ENCODE results near the gene KCNIP1.

Gene KCNIP1

GRCh38 chr5:170731052-170731451 is 227.2 kb downstream of the KCNIP1 start:
- H4K8ac ChIP-seq (ENCODE audit: low read depth, low read length), result no peak overlapping the region
- no peaks in the 10 kb centered on the region for H3K79me1 ChIP-seq (ENCODE audit: low read length)
- no peaks in the 10 kb centered on the region for H3K4me1 ChIP-seq (ENCODE audit: control insufficient read depth in 1 of 2, insufficient read depth in 2 of 2, low read length in 2 of 2)
- H2BK5ac ChIP-seq (ENCODE audit: low read depth, low read length, poor library complexity), result no peak overlapping the region
- no peak overlapping the region for H3K4me3 ChIP-seq (ENCODE audit: low read depth, low read length)
- no peak overlapping the region for H2BK120ac ChIP-seq (ENCODE audit: insufficient read depth, low read length, poor library complexity)
- no peak overlapping the region for H3K23ac ChIP-seq (ENCODE audit: low read length)
- H3K9ac ChIP-seq (ENCODE audit: low read length), result no peak overlapping the region
- H2BK12ac ChIP-seq (ENCODE audit: low read length), result no peak overlapping the region
- H2AK5ac ChIP-seq (ENCODE audit: low read length), result no peak overlapping the region
- no peak overlapping the region for H2AFZ ChIP-seq (ENCODE audit: insufficient read depth, low read length, poor library complexity)
- H3K4me2 ChIP-seq (ENCODE audit: low read length), result no peak overlapping the region
- H4K12ac ChIP-seq (ENCODE audit: low read depth, low read length), result no peak overlapping the region
- DNase-seq, result peak in 1 of 2 donors; percentile 14
- no peaks in the 10 kb centered on the region for H3K27me3 ChIP-seq (ENCODE audit: insufficient read depth, low read length)
- peaks cover 4% of the 10 kb centered on the region for H3K9me3 ChIP-seq (ENCODE audit: insufficient read depth, low read depth, low read length)
- H3K36me3 ChIP-seq (ENCODE audit: control insufficient read depth in 1 of 2, insufficient read depth in 2 of 2, low read length in 2 of 2), result no peaks in the 10 kb centered on the region
- H3K18ac ChIP-seq (ENCODE audit: low read length), result no peak overlapping the region
- H4K91ac ChIP-seq (ENCODE audit: low read depth, low read length), result no peak overlapping the region
- no peak overlapping the region for H3K14ac ChIP-seq (ENCODE audit: low read length)
- H3K4ac ChIP-seq (ENCODE audit: low read depth, low read length), result no peak overlapping the region
- H3K79me2 ChIP-seq (ENCODE audit: control insufficient read depth, insufficient read depth, low read length, poor library complexity), result no peaks in the 10 kb centered on the region
- no CpG with 5 or more reads among the region's 1 CpG for WGBS (ENCODE audit: extremely low coverage, insufficient coverage, insufficient read length)
- no peak overlapping the region for H3K27ac ChIP-seq (ENCODE audit: low read depth, low read length)

GRCh38 chr5:170732685-170733084 is 228.9 kb downstream of the KCNIP1 start:
- Histone ChIP-seq H2BK120ac (ENCODE audit: insufficient read depth, low read length, poor library complexity) (no peak overlapping the region), H3K79me2 (ENCODE audit: control insufficient read depth, insufficient read depth, low read length, poor library complexity) (no peaks in the 10 kb centered on the region), H4K12ac (ENCODE audit: low read depth, low read length) (no peak overlapping the region), H3K79me1 (ENCODE audit: low read length) (no peaks in the 10 kb centered on the region), H3K4me3 (ENCODE audit: low read depth, low read length) (no peak overlapping the region), H3K23ac (ENCODE audit: low read length) (no peak overlapping the region), H4K91ac (ENCODE audit: low read depth, low read length) (no peak overlapping the region), H2BK5ac (ENCODE audit: low read depth, low read length, poor library complexity) (no peak overlapping the region), H3K27me3 (ENCODE audit: insufficient read depth, low read length) (no peaks in the 10 kb centered on the region), H3K9ac (ENCODE audit: low read length) (no peak overlapping the region), H3K4me2 (ENCODE audit: low read length) (no peak overlapping the region), H2BK12ac (ENCODE audit: low read length) (no peak overlapping the region), H3K18ac (ENCODE audit: low read length) (no peak overlapping the region), H4K8ac (ENCODE audit: low read depth, low read length) (no peak overlapping the region), H3K4ac (ENCODE audit: low read depth, low read length) (no peak overlapping the region), H3K9me3 (ENCODE audit: insufficient read depth, low read depth, low read length) (peaks cover 5% of the 10 kb centered on the region), H2AK5ac (ENCODE audit: low read length) (no peak overlapping the region), H3K27ac (ENCODE audit: low read depth, low read length) (no peak overlapping the region), H3K36me3 (ENCODE audit: control insufficient read depth in 1 of 2, insufficient read depth in 2 of 2, low read length in 2 of 2) (no peaks in the 10 kb centered on the region), H3K14ac (ENCODE audit: low read length) (no peak overlapping the region), H3K4me1 (ENCODE audit: control insufficient read depth in 1 of 2, insufficient read depth in 2 of 2, low read length in 2 of 2) (no peaks in the 10 kb centered on the region), H2AFZ (ENCODE audit: insufficient read depth, low read length, poor library complexity) (no peak overlapping the region)
- no CpG with 5 or more reads among the region's 2 CpGs for WGBS (ENCODE audit: extremely low coverage, insufficient coverage, insufficient read length)
- no peak for DNase-seq

GRCh38 chr5:170736966-170737365 is 233.1 kb downstream of the KCNIP1 start:
- no peak overlapping the region for H3K18ac ChIP-seq (ENCODE audit: low read length)
- H3K4me1 ChIP-seq (ENCODE audit: control insufficient read depth in 1 of 2, insufficient read depth in 2 of 2, low read length in 2 of 2), result no peaks in the 10 kb centered on the region
- no peak overlapping the region for H3K4me3 ChIP-seq (ENCODE audit: low read depth, low read length)
- no peak overlapping the region for H3K4me2 ChIP-seq (ENCODE audit: low read length)
- H3K23ac ChIP-seq (ENCODE audit: low read length), result no peak overlapping the region
- no peak overlapping the region for H3K14ac ChIP-seq (ENCODE audit: low read length)
- DNase-seq, result no peak
- WGBS (ENCODE audit: extremely low coverage, insufficient coverage, insufficient read length), result no CpG with 5 or more reads among the region's 3 CpGs
- peaks cover 5% of the 10 kb centered on the region for H3K9me3 ChIP-seq (ENCODE audit: insufficient read depth, low read depth, low read length)
- H4K91ac ChIP-seq (ENCODE audit: low read depth, low read length), result no peak overlapping the region
- no peak overlapping the region for H2BK120ac ChIP-seq (ENCODE audit: insufficient read depth, low read length, poor library complexity)
- H2AK5ac ChIP-seq (ENCODE audit: low read length), result no peak overlapping the region
- H3K79me1 ChIP-seq (ENCODE audit: low read length), result no peaks in the 10 kb centered on the region
- no peaks in the 10 kb centered on the region for H3K36me3 ChIP-seq (ENCODE audit: control insufficient read depth in 1 of 2, insufficient read depth in 2 of 2, low read length in 2 of 2)
- no peak overlapping the region for H2BK5ac ChIP-seq (ENCODE audit: low read depth, low read length, poor library complexity)
- H3K4ac ChIP-seq (ENCODE audit: low read depth, low read length), result no peak overlapping the region
- no peaks in the 10 kb centered on the region for H3K27me3 ChIP-seq (ENCODE audit: insufficient read depth, low read length)
- no peak overlapping the region for H4K8ac ChIP-seq (ENCODE audit: low read depth, low read length)
- H2AFZ ChIP-seq (ENCODE audit: insufficient read depth, low read length, poor library complexity), result no peak overlapping the region
- no peak overlapping the region for H4K12ac ChIP-seq (ENCODE audit: low read depth, low read length)
- H3K27ac ChIP-seq (ENCODE audit: low read depth, low read length), result no peak overlapping the region
- H2BK12ac ChIP-seq (ENCODE audit: low read length), result no peak overlapping the region
- H3K9ac ChIP-seq (ENCODE audit: low read length), result no peak overlapping the region
- no peaks in the 10 kb centered on the region for H3K79me2 ChIP-seq (ENCODE audit: control insufficient read depth, insufficient read depth, low read length, poor library complexity)

- no peak overlapping the region for H2BK5ac ChIP-seq (ENCODE audit: low read depth, low read length, poor library complexity)
- H3K4me1 ChIP-seq (ENCODE audit: control insufficient read depth in 1 of 2, insufficient read depth in 2 of 2, low read length in 2 of 2), result no peaks in the 10 kb centered on the region
- H3K9ac ChIP-seq (ENCODE audit: low read length), result no peak overlapping the region
- no peak overlapping the region for H3K14ac ChIP-seq (ENCODE audit: low read length)
- no peak for DNase-seq
- H3K4ac ChIP-seq (ENCODE audit: low read depth, low read length), result no peak overlapping the region
- H3K27ac ChIP-seq (ENCODE audit: low read depth, low read length), result no peak overlapping the region
- no peak overlapping the region for H4K8ac ChIP-seq (ENCODE audit: low read depth, low read length)
- no peak overlapping the region for H2BK12ac ChIP-seq (ENCODE audit: low read length)
- no peak overlapping the region for H2BK120ac ChIP-seq (ENCODE audit: insufficient read depth, low read length, poor library complexity)
- peaks cover 5% of the 10 kb centered on the region for H3K9me3 ChIP-seq (ENCODE audit: insufficient read depth, low read depth, low read length)
- H3K36me3 ChIP-seq (ENCODE audit: control insufficient read depth in 1 of 2, insufficient read depth in 2 of 2, low read length in 2 of 2), result no peaks in the 10 kb centered on the region
- no peak overlapping the region for H4K91ac ChIP-seq (ENCODE audit: low read depth, low read length)
- no peak overlapping the region for H4K12ac ChIP-seq (ENCODE audit: low read depth, low read length)
- no CpG with 5 or more reads among the region's 1 CpG for WGBS (ENCODE audit: extremely low coverage, insufficient coverage, insufficient read length)
- H2AFZ ChIP-seq (ENCODE audit: insufficient read depth, low read length, poor library complexity), result no peak overlapping the region
- no peak overlapping the region for H3K23ac ChIP-seq (ENCODE audit: low read length)
- no peaks in the 10 kb centered on the region for H3K79me1 ChIP-seq (ENCODE audit: low read length)
- H3K4me2 ChIP-seq (ENCODE audit: low read length), result no peak overlapping the region
- no peak overlapping the region for H2AK5ac ChIP-seq (ENCODE audit: low read length)
- H3K4me3 ChIP-seq (ENCODE audit: low read depth, low read length), result no peak overlapping the region
- no peaks in the 10 kb centered on the region for H3K79me2 ChIP-seq (ENCODE audit: control insufficient read depth, insufficient read depth, low read length, poor library complexity)
- H3K18ac ChIP-seq (ENCODE audit: low read length), result no peak overlapping the region
- H3K27me3 ChIP-seq (ENCODE audit: insufficient read depth, low read length), result no peaks in the 10 kb centered on the region
Measured at GRCh38 chr5:170737591-170737990, 233.8 kb downstream of the KCNIP1 start.

All from trophoblast cell (in vitro differentiated cells and primary cell).